Activated CD8-positive, alpha-beta T cell treated with anti-CD3 and anti-CD28 coated beads for 36 hours (primary cell): ENCODE results near the gene RASA2. TPM values are rescaled to one million over a fixed set of nuclear protein-coding genes. Genes with fewer than 3 reads are reported as not detected.

Source experiments
- ATAC-seq: fragments of 200-7000 bp; cut with Tn5 transposase; one replicate; pipeline ENCODE4 v1.10.0; 2021; ENCODE audit warnings: mild to moderate bottlenecking, moderate library complexity
- CTCF ChIA-PET: fragments of 350-600 bp; sonication (Branson Sonifier 250); formaldehyde crosslinking; loops from one replicate; lab custom pipeline; 2021; ENCODE audit warnings: antibody characterized with exemption; lab: Charles Lee
- POLR2A ChIA-PET: fragments of 350-600 bp; sonication (Branson Sonifier 250); formaldehyde crosslinking; loops from one replicate; lab custom pipeline; 2021; ENCODE audit warnings: antibody characterized with exemption; lab: Charles Lee
- DNase-seq: peaks from one replicate; pipeline ENCODE4 v3.0.0-alpha.2; 2020
- H3K27ac Mint-ChIP-seq: one replicate; pipeline ENCODE4 v1.8.0; 2021; ENCODE audit warnings: mild to moderate bottlenecking, mixed read lengths
- H3K27me3 Mint-ChIP-seq: one replicate; pipeline ENCODE4 v1.8.0; 2021; ENCODE audit warnings: mixed read lengths
- H3K36me3 Mint-ChIP-seq: one replicate; pipeline ENCODE4 v1.8.0; 2021; ENCODE audit warnings: low read depth, mixed read lengths
- H3K4me1 Mint-ChIP-seq: one replicate; pipeline ENCODE4 v1.8.0; 2021; ENCODE audit warnings: low read depth, mixed read lengths
- H3K4me3 Mint-ChIP-seq: one replicate; pipeline ENCODE4 v1.8.0; 2021; ENCODE audit warnings: mild to moderate bottlenecking, moderate library complexity, mixed read lengths
- H3K9me3 Mint-ChIP-seq: one replicate; pipeline ENCODE4 v1.8.0; 2021; ENCODE audit warnings: mixed read lengths
- intact Hi-C: fragments of 100-400 bp; cut with micrococcal nuclease; formaldehyde crosslinking; loops from one replicate; pipeline ENCODE4 v1.10.0; 2022
- total RNA-seq, 2 experiments: library from RNA; stranded (reverse); gene quantifications; one replicate each; pipeline ENCODE4 v1.2.3, GENCODE V29; 2021
- TF ChIP-seq, protein P1 (sequence below): fragments of 200-600 bp; IDR thresholded peaks from one replicate; pipeline ENCODE4 v1.8.0; 2022; ENCODE audit warnings: antibody characterized with exemption, mild to moderate bottlenecking

The RASA2 gene
- total RNA-seq, 2 experiments from 2014 or later: 35.4 to 41.5 TPM

GRCh38 chr3:141499284-141499683 is 12.5 kb downstream of the RASA2 start:
- Mint-ChIP-seq H3K36me3 (peaks cover 44% of the 10 kb centered on the region), H3K27me3 (no peaks in the 10 kb centered on the region), H3K4me3 (peak overlapping the region; percentile 63), H3K4me1 (peaks cover 63% of the 10 kb centered on the region), H3K27ac (peak overlapping the region; percentile 97), H3K9me3 (peaks cover 10% of the 10 kb centered on the region)
- intact Hi-C loops: loop anchor here (2.0 kb wide), 1 partner anchor 54 kb away; no protein-coding TSS in a partner anchor
- DNase-seq (peak; percentile 28), ATAC-seq (peak; percentile 43)
- POLR2A ChIA-PET: interaction anchor here (0.7 to 7.8 kb wide), 18 partner anchors 8 to 376 kb away, joined by 3 to 102 read pairs (median 4); partner anchors contain the start of gene RASA2
- TF ChIP-seq, protein P1, sequence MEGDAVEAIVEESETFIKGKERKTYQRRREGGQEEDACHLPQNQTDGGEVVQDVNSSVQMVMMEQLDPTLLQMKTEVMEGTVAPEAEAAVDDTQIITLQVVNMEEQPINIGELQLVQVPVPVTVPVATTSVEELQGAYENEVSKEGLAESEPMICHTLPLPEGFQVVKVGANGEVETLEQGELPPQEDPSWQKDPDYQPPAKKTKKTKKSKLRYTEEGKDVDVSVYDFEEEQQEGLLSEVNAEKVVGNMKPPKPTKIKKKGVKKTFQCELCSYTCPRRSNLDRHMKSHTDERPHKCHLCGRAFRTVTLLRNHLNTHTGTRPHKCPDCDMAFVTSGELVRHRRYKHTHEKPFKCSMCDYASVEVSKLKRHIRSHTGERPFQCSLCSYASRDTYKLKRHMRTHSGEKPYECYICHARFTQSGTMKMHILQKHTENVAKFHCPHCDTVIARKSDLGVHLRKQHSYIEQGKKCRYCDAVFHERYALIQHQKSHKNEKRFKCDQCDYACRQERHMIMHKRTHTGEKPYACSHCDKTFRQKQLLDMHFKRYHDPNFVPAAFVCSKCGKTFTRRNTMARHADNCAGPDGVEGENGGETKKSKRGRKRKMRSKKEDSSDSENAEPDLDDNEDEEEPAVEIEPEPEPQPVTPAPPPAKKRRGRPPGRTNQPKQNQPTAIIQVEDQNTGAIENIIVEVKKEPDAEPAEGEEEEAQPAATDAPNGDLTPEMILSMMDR: no peak
- CTCF ChIA-PET: interaction anchor here (0.9 to 4.4 kb wide), 7 partner anchors 11 to 59 kb away, joined by 3 to 24 read pairs (median 5); no protein-coding TSS in a partner anchor

GRCh38 chr3:141499965-141500364 is 13.1 kb downstream of the RASA2 start:
- CTCF ChIA-PET: interaction anchor here (0.7 to 4.4 kb wide), 3 partner anchors 12 to 40 kb away, joined by 3 to 24 read pairs (median 4); no protein-coding TSS in a partner anchor
- peaks cover 40% of the 10 kb centered on the region for H3K36me3 Mint-ChIP-seq
- intact Hi-C loops: loop anchor here (2.0 kb wide), 1 partner anchor 53 kb away; no protein-coding TSS in a partner anchor

GRCh38 chr3:141500397-141500796 is 13.6 kb downstream of the RASA2 start:
- TF ChIP-seq, protein P1: no peak
- CTCF ChIA-PET: interaction anchor here (0.7 to 4.4 kb wide), 6 partner anchors 12 to 53 kb away, joined by 3 to 24 read pairs (median 4); no protein-coding TSS in a partner anchor
- Mint-ChIP-seq H3K9me3 (peaks cover 8% of the 10 kb centered on the region), H3K36me3 (peaks cover 36% of the 10 kb centered on the region), H3K4me3 (peak overlapping the region; percentile 63), H3K27ac (peak overlapping the region; percentile 97), H3K27me3 (no peaks in the 10 kb centered on the region), H3K4me1 (peaks cover 54% of the 10 kb centered on the region)
- ATAC-seq (peak; percentile 26), DNase-seq (no peak)
- POLR2A ChIA-PET: interaction anchor here (0.6 to 7.8 kb wide), 6 partner anchors 9 to 87 kb away, joined by 3 to 102 read pairs (median 6); partner anchors contain the start of gene RASA2
- intact Hi-C loops: no loop called here

More at GRCh38 chr3:141499965-141500364, 13.1 kb downstream of the RASA2 start:
- DNase-seq (no peak), ATAC-seq (peak; percentile 35)
- Mint-ChIP-seq H3K4me3 (peak overlapping the region; percentile 63), H3K27ac (peak overlapping the region; percentile 97), H3K27me3 (no peaks in the 10 kb centered on the region), H3K4me1 (peaks cover 58% of the 10 kb centered on the region), H3K9me3 (peaks cover 10% of the 10 kb centered on the region)
- TF ChIP-seq, protein P1: no peak
- POLR2A ChIA-PET: interaction anchor here (0.7 to 7.8 kb wide), 8 partner anchors 8 to 87 kb away, joined by 3 to 102 read pairs (median 5); partner anchors contain the start of gene RASA2

DNA sequence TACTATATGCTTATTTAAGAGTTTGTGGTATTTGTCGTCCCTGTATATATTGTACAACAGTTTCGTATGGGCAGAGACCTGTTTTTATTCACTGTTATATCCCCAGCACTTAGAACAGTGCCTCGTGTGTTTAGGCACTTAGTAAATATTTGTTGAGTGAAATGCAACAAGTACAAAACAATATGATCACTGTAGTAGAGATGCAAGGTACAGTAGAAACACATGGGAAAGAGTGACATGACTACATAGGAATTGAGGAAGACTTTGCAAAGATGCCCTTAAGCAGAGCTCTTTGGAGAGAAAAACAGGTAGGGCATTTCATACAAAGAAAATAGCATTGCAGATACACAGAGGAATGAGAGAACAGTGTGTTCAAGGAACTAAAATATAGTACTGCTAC is 18.3 kb downstream of the RASA2 start:
- POLR2A ChIA-PET: no interaction called here
- H3K4me3 Mint-ChIP-seq: no peak overlapping the region
- H3K36me3 Mint-ChIP-seq: peaks cover 27% of the 10 kb centered on the region
- TF ChIP-seq, protein P1: no peak
- H3K9me3 Mint-ChIP-seq: peaks cover 2% of the 10 kb centered on the region
- no peak overlapping the region for H3K27ac Mint-ChIP-seq
- ATAC-seq (no peak), DNase-seq (no peak)
- intact Hi-C loops: no loop called here
- H3K4me1 Mint-ChIP-seq: peaks cover 38% of the 10 kb centered on the region
- no peaks in the 10 kb centered on the region for H3K27me3 Mint-ChIP-seq
- CTCF ChIA-PET: no interaction called here

DNA sequence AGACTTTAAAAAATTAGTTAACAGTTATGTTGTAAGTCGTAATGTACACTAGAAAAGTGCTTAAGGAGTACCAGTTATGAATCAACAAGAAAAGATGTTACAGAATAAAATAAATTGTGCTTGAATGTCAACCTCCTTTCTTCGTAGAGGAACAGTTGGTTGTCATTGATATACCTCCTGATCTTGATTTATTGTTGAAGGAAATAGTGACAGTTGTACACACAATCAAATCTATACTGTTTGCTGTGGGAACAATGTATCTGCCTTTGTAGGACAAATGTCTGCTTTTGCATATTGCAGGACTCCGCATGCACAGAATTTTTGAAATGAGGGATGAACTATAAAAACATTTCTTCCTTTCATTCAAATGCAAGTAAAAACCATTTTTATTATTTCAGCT is 19.2 kb downstream of the RASA2 start:
- TF ChIP-seq, protein P1: no peak
- DNase-seq: no peak
- Mint-ChIP-seq H3K4me1 (peaks cover 39% of the 10 kb centered on the region), H3K27ac (no peak overlapping the region), H3K4me3 (no peak overlapping the region), H3K36me3 (peaks cover 33% of the 10 kb centered on the region), H3K9me3 (peaks cover 2% of the 10 kb centered on the region), H3K27me3 (no peaks in the 10 kb centered on the region)
- intact Hi-C loops: no loop called here
- ChIA-PET POLR2A (interaction anchor here (1.0 kb wide), 1 partner anchor 19 kb away, joined by 4 read pairs; no protein-coding TSS in a partner anchor), CTCF (interaction anchor here (1.9 kb wide), 1 partner anchor 9 kb away, joined by 7 read pairs; no protein-coding TSS in a partner anchor)
- no peak for ATAC-seq
